SIG-M5 (cell line): ENCODE data around the gene CACNG1.

Source experiments
- DNase-seq: peaks from one replicate; lab custom pipeline; 2025; lab: John Stamatoyannopoulos, UW

The CACNG1 gene, protein sequence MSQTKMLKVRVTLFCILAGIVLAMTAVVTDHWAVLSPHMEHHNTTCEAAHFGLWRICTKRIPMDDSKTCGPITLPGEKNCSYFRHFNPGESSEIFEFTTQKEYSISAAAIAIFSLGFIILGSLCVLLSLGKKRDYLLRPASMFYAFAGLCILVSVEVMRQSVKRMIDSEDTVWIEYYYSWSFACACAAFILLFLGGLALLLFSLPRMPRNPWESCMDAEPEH

GRCh38 chr17:67044016-67044772, at the start of gene CACNG1:
CACNG1 (plus strand) TSS chr17:67044554; CDS start chr17:67044661, 107 bp downstream.
- DNase-seq, result no peak

GRCh38 chr17:66994930-66995535, 49.3 kb upstream of the CACNG1 start:
- DNase-seq, result no peak

DNA sequence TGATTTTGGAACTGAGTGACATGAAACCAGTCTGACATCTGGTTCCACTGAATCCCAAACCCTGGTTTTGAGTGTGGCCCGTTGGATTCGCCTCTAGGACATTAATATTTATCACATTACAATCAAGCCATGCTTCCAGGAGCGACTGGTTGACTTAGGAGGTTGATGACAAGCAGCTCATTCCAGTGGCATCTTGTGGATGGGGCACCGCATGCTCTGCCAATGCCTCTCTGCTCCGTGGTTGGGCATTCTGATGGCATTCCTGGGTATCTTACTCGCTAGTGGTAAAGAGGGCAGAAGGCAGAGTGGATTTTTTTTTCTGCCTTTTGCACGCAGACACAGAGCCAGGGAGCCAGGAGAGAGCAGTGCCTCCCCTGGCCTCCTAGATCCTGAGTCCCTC, 48.4 kb upstream of the CACNG1 start:
- DNase-seq, result no peak

- DNase-seq, result no peak
These were observed 47.4 kb upstream of the CACNG1 start for GRCh38 chr17:66996926-66997325.

DNA sequence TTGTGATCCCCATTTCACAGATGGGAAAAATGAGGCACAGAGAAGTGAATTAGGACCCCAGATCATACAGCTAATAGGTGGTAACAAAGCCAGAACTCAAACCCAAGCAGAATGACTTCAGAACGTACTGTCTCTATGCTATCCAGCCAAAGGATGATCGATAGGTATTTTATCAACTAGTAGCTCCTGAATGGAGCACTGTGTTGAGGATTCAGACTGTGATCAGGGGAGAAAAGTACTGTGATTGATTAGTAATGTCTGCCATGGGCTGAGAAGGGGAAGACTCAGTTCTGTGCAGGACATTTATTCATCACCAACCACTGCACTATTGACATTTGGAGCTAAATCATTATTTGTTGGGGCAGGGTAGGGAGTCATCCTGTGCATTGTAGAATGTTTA, 41.1 kb upstream of the CACNG1 start:
- no peak for DNase-seq

GRCh38 chr17:67004181-67004580, 40.2 kb upstream of the CACNG1 start:
- DNase-seq, result no peak

DNA sequence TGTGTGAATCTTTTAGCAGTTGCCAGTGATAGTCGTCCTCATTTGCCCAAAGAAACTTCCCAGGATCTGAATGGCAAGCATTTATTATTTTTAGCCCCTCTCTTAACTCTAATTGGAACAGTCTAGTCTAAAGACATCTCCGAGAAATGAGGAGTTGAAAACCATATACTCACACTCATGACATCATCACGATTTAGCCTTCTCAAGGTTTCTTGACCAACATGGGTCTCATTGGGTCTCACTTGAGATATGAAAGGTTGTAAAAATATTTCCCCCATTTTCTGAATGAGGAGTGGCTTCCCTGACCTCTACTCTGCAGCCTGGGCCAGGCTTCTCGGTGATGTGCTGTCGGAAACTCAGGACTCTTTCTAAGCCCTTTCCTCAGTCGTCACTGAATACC, 37.1 kb upstream of the CACNG1 start:
- no peak for DNase-seq

GRCh38 chr17:67008101-67008500, 36.3 kb upstream of the CACNG1 start:
- no peak for DNase-seq

GRCh38 chr17:67011527-67012175, 32.7 kb upstream of the CACNG1 start:
- DNase-seq, result no peak

DNA sequence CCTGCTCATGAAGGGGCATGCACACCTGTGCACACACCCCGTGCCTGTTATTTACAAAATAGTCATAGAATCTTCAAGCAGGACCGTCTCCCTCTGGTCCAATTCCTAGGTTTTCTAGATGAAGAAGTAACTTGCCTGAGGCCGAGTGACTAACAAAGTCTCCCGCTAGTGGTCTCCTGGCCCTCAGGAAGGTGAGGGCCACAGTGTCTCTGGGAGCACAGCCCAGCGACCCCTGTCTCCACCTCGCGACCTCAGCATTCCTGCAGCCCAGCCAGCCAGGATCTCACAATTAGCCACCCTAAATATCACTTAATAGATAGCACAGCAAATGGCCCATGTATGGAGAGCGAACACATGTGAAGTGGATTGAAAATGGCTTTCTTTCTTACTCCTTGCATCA, 30.5 kb upstream of the CACNG1 start:
- no peak for DNase-seq

GRCh38 chr17:67015001-67015400, 29.4 kb upstream of the CACNG1 start:
- DNase-seq, result no peak

DNA sequence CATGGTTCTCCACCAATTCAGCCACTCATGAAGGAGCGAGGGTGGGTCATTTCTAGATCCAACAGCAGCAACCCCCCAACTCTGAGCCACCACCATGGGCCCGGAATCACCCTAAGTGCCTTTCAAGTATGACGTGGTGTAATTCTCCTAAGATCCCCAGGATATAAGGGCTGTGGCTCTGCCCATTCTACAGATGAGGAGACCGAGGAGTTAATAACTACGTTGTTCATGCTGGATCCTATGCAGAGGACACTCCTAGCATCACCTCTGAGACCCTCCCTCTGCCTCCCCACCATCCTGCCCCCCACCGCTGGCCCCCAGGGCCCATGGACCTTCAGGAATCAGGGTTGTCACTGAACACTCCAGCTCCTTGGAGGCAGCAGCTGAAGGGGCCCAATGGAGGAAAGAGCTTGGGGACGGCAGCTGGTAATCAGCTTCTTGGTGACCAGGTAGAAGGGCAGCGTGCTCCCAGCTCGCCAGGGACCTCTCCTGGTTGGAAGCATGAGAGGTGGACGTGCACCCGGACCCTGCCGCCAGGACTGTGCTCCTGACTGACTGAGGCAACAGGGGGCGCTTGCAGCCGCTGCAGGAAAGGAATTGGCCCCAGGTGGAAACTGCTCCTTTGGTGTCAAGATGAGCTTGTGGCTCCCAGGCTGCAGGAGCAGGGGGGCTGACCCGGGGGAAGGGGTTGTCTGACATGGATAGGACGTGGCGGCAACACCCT, 28.2 kb upstream of the CACNG1 start:
- no peak for DNase-seq

DNA sequence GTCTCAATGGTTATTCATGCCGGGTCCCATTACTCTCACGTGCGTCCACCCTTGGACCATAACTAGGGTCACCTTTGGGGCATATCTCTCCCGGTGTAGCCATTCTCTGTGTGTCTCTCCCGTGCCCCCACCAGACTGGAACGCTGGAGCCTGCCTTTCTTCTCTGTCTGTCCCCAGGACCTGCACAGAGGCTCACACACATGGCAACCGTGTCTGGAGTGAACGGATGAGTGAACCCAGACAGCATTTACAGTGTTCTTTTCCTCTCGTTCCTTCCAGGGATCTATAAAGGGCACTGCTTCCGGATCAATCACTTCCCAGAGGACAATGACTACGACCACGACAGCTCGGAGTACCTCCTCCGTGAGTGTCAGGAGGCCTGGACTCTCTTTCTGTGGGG, 26.4 kb upstream of the CACNG1 start:
- DNase-seq, result no peak

- DNase-seq, result no peak
These were observed 25.6 kb upstream of the CACNG1 start for GRCh38 chr17:67018471-67019434.

DNA sequence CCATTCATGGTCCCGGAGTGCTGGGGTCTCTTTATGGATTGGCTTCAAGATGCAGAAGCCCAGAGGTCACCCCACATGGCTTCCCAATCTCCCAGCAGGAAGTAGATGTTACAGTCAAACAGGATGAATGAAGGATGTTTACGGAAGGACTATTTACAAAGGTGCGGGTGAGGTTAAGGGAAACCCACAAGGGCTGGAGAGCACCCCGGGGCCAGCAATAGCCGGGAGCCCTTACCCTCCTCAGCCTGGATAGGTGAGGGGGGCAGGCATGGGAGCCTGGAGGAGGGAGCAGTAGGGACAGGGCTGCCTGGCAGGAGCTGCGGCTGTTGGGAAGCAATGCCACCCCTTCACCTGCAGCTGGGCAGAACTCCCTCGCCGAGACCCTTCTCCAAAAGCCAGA, 24.5 kb upstream of the CACNG1 start:
- no peak for DNase-seq

GRCh38 chr17:67020293-67020766, 24.0 kb upstream of the CACNG1 start:
- DNase-seq, result no peak

GRCh38 chr17:67021196-67021595, 23.2 kb upstream of the CACNG1 start:
- no peak for DNase-seq

- DNase-seq, result no peak
These were observed 22.5 kb upstream of the CACNG1 start for GRCh38 chr17:67021743-67022450.

- DNase-seq, result no peak
These were observed 21.9 kb upstream of the CACNG1 start for GRCh38 chr17:67022451-67022810.

DNA sequence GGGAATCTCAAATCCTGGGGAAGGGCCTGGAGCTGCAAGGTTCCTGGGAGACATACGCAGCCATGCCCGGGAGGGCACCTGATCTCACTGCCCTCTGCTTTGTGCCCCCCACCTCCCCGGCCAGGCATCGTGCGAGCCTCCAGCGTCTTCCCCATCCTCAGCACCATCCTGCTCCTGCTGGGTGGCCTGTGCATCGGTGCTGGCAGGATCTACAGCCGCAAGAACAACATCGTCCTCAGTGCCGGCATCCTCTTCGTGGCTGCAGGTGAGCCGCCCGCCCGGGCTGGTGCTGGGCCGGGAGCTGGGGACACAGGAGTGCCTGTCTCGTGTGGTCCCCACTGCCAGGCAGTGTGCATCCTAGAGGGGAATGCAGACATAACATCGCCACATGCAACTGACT, 19.6 kb upstream of the CACNG1 start:
- no peak for DNase-seq
